HCT116 (cell line): Measurements from ENCODE around the gene MAPK1IP1L. TPM values are rescaled to one million over a fixed set of nuclear protein-coding genes. Genes with fewer than 3 reads are reported as not detected.

Experiments
- ATAC-seq: fragments of 200-7000 bp; cut with Tn5 transposase; 2 replicates; pipeline ENCODE4 v1.9.1; 2020; ENCODE audit warnings: mild to moderate bottlenecking, moderate library complexity
- BruUV-seq: library from RNA; stranded (reverse); fragments of 400-500 nt; replicated peaks from 2 replicates; lab custom pipeline; 2021; lab: Mats Ljungman, UMichigan
- CTCF ChIA-PET: fragments of 300-600 bp; sonication (Branson Sonifier 250); formaldehyde crosslinking; loops from one replicate; lab custom pipeline; 2021; ENCODE audit warnings: antibody characterized with exemption; lab: Charles Lee
- POLR2A ChIA-PET: fragments of 300-600, 350-600 bp; sonication (Branson Sonifier 250); formaldehyde crosslinking; loops from one replicate; lab custom pipeline; 2021; ENCODE audit warnings: antibody characterized with exemption; lab: Charles Lee
- RAD21 ChIA-PET, 2 experiments: fragments of 300-600 bp; sonication (Branson Sonifier 250); formaldehyde crosslinking; loops; one replicate each; lab custom pipeline; 2023; ENCODE audit warnings: low total read pairs in 2 of 2; ENCODE audit not compliant: uncharacterized antibody in 2 of 2, unreplicated experiment in 2 of 2, low non-redundant PET in 1 of 2; lab: Charles Lee
- DNase-seq: peaks from one replicate; pipeline ENCODE4 v3.0.0-alpha.2; 2010; ENCODE audit warnings: low read depth, low spot score
- H2AFZ ChIP-seq: fragments of 200-600 bp; shearing (Covaris generic), sonication (generic); 2 replicates; pipeline ENCODE4 v1.6.1; 2017; ENCODE audit warnings: low read depth, mixed run types, mixed read lengths, antibody characterized with exemption, low read length; ENCODE audit not compliant: poor library complexity, severe bottlenecking
- H3K27ac ChIP-seq: 2 replicates; pipeline ENCODE4 v1.5.1; 2012; ENCODE audit warnings: low read depth, low read length
- H3K27me3 ChIP-seq: fragments of 200-600 bp; sonication (generic); 2 replicates; pipeline ENCODE4 v1.6.1; 2016; ENCODE audit warnings: mixed run types, low read length, mixed read lengths; ENCODE audit not compliant: insufficient read depth
- H3K36me3 ChIP-seq, 2 experiments: fragments of 200-500 bp in 1 of 2; fragments of 200-600 bp in 1 of 2; sonication (Bioruptor generic) in 1 of 2; sonication (generic) in 1 of 2; 2 replicates each; pipeline versions ENCODE4 v1.5.1 to v1.6.1; 2014 to 2016; ENCODE audit warnings: low read length in 2 of 2, inconsistent platforms in 1 of 2, mixed read lengths in 1 of 2, mixed run types in 1 of 2; ENCODE audit not compliant: insufficient read depth in 2 of 2, control insufficient read depth in 1 of 2
- H3K4me1 ChIP-seq, 2 experiments: fragments of 200-600 bp in 1 of 2; sonication (generic) in 1 of 2; 2 replicates each; pipeline versions ENCODE4 v1.5.1 to v1.6.1; 2012 to 2017; ENCODE audit warnings: low read length in 2 of 2, inconsistent platforms in 1 of 2, mild to moderate bottlenecking in 1 of 2, mixed read lengths in 1 of 2, mixed run types in 1 of 2, moderate library complexity in 1 of 2; ENCODE audit not compliant: insufficient read depth in 2 of 2, control insufficient read depth in 1 of 2
- H3K4me2 ChIP-seq: fragments of 200-600 bp; sonication (generic); 2 replicates; pipeline ENCODE4 v1.6.1; 2017; ENCODE audit warnings: mixed run types, low read length, mixed read lengths
- H3K4me3 ChIP-seq, 2 experiments: fragments of 200-600 bp in 1 of 2; sonication (generic) in 1 of 2; replicated peaks in 1 of 2; 2 replicates each; pipeline ENCODE4 v1.5.1; 2011 to 2016; ENCODE audit warnings: low read length in 2 of 2, control low read depth in 1 of 2, low read depth in 1 of 2, mild to moderate bottlenecking in 1 of 2, mixed read lengths in 1 of 2, mixed run types in 1 of 2
- H3K79me2 ChIP-seq: fragments of 200-600 bp; sonication (generic); 2 replicates; pipeline ENCODE4 v1.6.1; 2017; ENCODE audit warnings: mild to moderate bottlenecking, mixed run types, low read length, moderate library complexity, mixed read lengths; ENCODE audit not compliant: insufficient read depth
- H3K9ac ChIP-seq: fragments of 200-600 bp; sonication (generic); 2 replicates; pipeline ENCODE4 v1.6.1; 2016; ENCODE audit warnings: low read length, mixed read lengths
- H3K9me2 ChIP-seq: fragments of 200-600 bp; sonication (generic), shearing (Covaris generic); 2 replicates; pipeline ENCODE4 v1.6.1; 2017; ENCODE audit warnings: mixed run types, mild to moderate bottlenecking, moderate library complexity; ENCODE audit not compliant: insufficient read depth
- H3K9me3 ChIP-seq, 2 experiments: fragments of 200-500 bp in 1 of 2; fragments of 200-600 bp in 1 of 2; sonication (Bioruptor generic) in 1 of 2; sonication (generic) in 1 of 2; 2 replicates each; pipeline ENCODE4 v1.6.1; 2014 to 2017; ENCODE audit warnings: low read length in 2 of 2, mixed read lengths in 2 of 2, inconsistent platforms in 1 of 2, low read depth in 1 of 2, mild to moderate bottlenecking in 1 of 2, mixed run types in 1 of 2, moderate library complexity in 1 of 2; ENCODE audit not compliant: control insufficient read depth in 1 of 2, insufficient read depth in 1 of 2
- H4K20me1 ChIP-seq: fragments of 200-600 bp; sonication (generic), shearing (Covaris generic); 2 replicates; pipeline ENCODE4 v1.6.1; 2017; ENCODE audit warnings: mixed run types, mild to moderate bottlenecking, moderate library complexity; ENCODE audit not compliant: insufficient read depth
- CEBPB ChIP-seq: IDR thresholded peaks from 2 replicates; pipeline ENCODE4 v1.6.1; 2012; ENCODE audit warnings: low read depth
- EGR1 ChIP-seq: IDR thresholded peaks from 2 replicates; pipeline ENCODE4 v1.6.1; 2012; ENCODE audit warnings: low read depth
- ELF1 ChIP-seq: IDR thresholded peaks from 2 replicates; pipeline ENCODE4 v1.6.1; 2012; ENCODE audit warnings: low read depth, borderline replicate concordance
- EZH2 ChIP-seq: fragments of 200-600 bp; sonication (generic); IDR thresholded peaks from 2 replicates; pipeline ENCODE4 v1.6.1; 2017; ENCODE audit warnings: antibody characterized with exemption, mixed run types
- FOSL1 ChIP-seq: IDR thresholded peaks from 2 replicates; pipeline ENCODE4 v1.6.1; 2012; ENCODE audit warnings: low read depth
- JUND ChIP-seq: IDR thresholded peaks from 2 replicates; pipeline ENCODE4 v1.6.1; 2012
- POLR2AphosphoS5 ChIP-seq: IDR thresholded peaks from 2 replicates; pipeline ENCODE4 v1.6.1; 2011; ENCODE audit warnings: mild to moderate bottlenecking, low read depth, low read length, moderate library complexity
- RAD21 ChIP-seq: IDR thresholded peaks from 2 replicates; pipeline ENCODE4 v1.6.1; 2012; ENCODE audit warnings: low read depth, mild to moderate bottlenecking
- SIN3A ChIP-seq: IDR thresholded peaks from 2 replicates; pipeline ENCODE4 v1.6.1; 2012; ENCODE audit warnings: low read depth
- SRF ChIP-seq: IDR thresholded peaks from 2 replicates; pipeline ENCODE4 v1.6.1; 2012; ENCODE audit warnings: low read depth
- TCF7L2 ChIP-seq: IDR thresholded peaks from 2 replicates; pipeline ENCODE4 v1.7.0; 2011; ENCODE audit warnings: borderline replicate concordance, inconsistent platforms; ENCODE audit not compliant: insufficient read depth, insufficient read length; ENCODE audit errors: extremely low read depth
- ZFX ChIP-seq: fragments of 450-650 bp; IDR thresholded peaks from 2 replicates; pipeline ENCODE4 v1.6.1; 2017
- ZNF274 ChIP-seq: fragments of 200-500 bp; sonication (Bioruptor generic); IDR thresholded peaks from 2 replicates; pipeline ENCODE4 v1.6.1; 2014; ENCODE audit warnings: mild to moderate bottlenecking, low read depth, low read length, inconsistent platforms
- intact Hi-C: fragments of 100-400 bp; cut with micrococcal nuclease; formaldehyde crosslinking; loops from 2 replicates; pipeline ENCODE4 v1.10.0; 2022
- total RNA-seq: library from RNA; stranded (reverse); gene quantifications from one replicate; pipeline ENCODE4 v1.2.1, GENCODE V29; 2021; ENCODE audit not compliant: unreplicated experiment
- TF ChIP-seq, protein P1 (sequence below), 3 experiments: fragments of 200-600 bp in 1 of 3; sonication (generic) in 1 of 3; IDR thresholded peaks in 2 of 3; conservative IDR thresholded peaks in 1 of 3; 2 replicates each; pipeline ENCODE4 v1.5.1; 2012 to 2017; ENCODE audit warnings: low read depth in 2 of 3, low read length in 2 of 3, antibody characterized with exemption in 1 of 3, borderline replicate concordance in 1 of 3, control low read depth in 1 of 3, mild to moderate bottlenecking in 1 of 3, mixed read lengths in 1 of 3, mixed run types in 1 of 3, moderate library complexity in 1 of 3; ENCODE audit not compliant: insufficient read depth in 1 of 3
- TF ChIP-seq, protein P2 (sequence below): IDR thresholded peaks from 2 replicates; pipeline ENCODE4 v1.6.1; 2012
- TF ChIP-seq, protein P3 (sequence below): IDR thresholded peaks from 2 replicates; pipeline ENCODE4 v1.6.1; 2011; ENCODE audit warnings: mild to moderate bottlenecking, low read length, moderate library complexity; ENCODE audit not compliant: insufficient replicate concordance; ENCODE audit errors: extremely low read depth
- TF ChIP-seq, protein P4 (sequence below): IDR thresholded peaks from 2 replicates; pipeline ENCODE4 v1.6.1; 2012

MAPK1IP1L gene
- total RNA-seq, 1 experiment from 2014 or later: 101 TPM

DNA sequence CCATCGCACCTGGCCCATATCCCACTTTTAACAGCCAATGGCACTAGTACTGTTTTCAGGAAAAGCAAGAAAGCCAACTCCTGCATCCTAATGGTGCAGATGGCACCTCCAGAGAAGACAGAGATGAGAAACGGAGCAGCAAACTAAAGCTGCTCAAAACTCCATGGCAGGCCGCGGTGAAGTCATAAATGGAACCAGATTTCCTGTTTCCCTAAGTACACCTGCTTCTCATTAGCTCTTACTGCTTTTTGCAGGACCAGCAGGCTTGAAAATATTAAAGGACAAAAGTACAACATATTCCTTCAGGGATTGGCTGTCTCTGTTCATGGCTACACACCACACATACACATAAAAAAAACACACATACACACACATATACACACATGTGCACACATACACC lies 40.9 kb downstream of the MAPK1IP1L start (continued):
- TF ChIP-seq, protein P1, sequence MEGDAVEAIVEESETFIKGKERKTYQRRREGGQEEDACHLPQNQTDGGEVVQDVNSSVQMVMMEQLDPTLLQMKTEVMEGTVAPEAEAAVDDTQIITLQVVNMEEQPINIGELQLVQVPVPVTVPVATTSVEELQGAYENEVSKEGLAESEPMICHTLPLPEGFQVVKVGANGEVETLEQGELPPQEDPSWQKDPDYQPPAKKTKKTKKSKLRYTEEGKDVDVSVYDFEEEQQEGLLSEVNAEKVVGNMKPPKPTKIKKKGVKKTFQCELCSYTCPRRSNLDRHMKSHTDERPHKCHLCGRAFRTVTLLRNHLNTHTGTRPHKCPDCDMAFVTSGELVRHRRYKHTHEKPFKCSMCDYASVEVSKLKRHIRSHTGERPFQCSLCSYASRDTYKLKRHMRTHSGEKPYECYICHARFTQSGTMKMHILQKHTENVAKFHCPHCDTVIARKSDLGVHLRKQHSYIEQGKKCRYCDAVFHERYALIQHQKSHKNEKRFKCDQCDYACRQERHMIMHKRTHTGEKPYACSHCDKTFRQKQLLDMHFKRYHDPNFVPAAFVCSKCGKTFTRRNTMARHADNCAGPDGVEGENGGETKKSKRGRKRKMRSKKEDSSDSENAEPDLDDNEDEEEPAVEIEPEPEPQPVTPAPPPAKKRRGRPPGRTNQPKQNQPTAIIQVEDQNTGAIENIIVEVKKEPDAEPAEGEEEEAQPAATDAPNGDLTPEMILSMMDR (IDR thresholded peaks at IDR 0.05 in 2 of 3, conservative IDR thresholded peaks at IDR 0.05 in 1 of 3; ENCODE audit: borderline replicate concordance in 1 of 3, insufficient read depth in 1 of 3, low read depth in 2 of 3, low read length in 2 of 3): no peak
- no peak for TF ChIP-seq JUND
- TF ChIP-seq, all 23 proteins: peak for 0

DNA sequence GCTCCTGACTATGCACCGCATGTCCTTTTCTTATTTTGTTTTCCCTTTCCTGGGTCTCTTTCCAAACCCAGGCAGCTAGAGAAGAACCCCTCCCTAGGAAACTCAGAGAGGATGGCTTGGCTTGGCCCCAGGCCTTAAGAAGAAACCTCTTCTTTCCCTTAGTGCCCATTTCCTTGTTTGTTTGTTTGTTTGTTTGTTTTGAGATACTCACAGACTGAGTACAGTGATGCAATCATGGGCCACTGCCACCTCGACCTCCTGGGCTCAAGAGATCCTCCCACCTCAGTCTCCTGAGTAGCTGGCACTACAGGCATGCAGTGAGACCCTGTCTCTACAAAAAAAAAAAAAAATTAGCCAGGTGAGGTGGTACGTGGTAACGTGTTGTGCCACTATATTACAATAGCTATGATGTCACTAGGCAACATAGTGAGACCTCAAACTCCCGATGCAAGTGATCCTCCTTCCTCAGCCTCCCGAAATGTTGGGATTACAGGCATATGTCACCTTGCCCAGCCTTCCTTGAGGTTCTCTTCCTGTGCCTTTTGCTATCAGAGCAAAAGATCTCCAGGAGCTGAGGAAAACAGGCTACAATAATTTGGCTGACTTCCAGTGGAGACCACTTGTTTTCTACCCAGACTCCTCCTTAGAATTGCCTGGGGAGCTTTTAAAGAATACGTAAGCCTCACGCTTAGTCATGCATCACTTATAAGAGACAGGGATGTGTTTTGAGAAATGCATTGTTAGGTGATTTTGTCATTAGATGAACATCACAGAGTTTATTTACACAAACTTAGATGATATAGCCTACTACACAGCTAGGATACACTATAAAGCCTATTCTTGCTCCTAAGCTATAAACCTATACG lies 43.1 kb downstream of the MAPK1IP1L start:
- Histone ChIP-seq H3K4me2 (no peak overlapping the region), H3K36me3 (no peaks in the 10 kb centered on the region), H3K27me3 (no peaks in the 10 kb centered on the region), H3K9me2 (no peaks in the 10 kb centered on the region), H3K9me3 (no peaks in the 10 kb centered on the region), H2AFZ (no peak overlapping the region), H3K79me2 (no peaks in the 10 kb centered on the region), H3K4me1 (peaks cover 3 to 19% of the 10 kb centered on the region in 2 experiments; a peak in 2 of 4 replicates), H3K9ac (no peak overlapping the region), H3K27ac (no peak overlapping the region), H4K20me1 (no peaks in the 10 kb centered on the region), H3K4me3 (no peak overlapping the region)
- no peak for DNase-seq
- intact Hi-C loops: no loop called here
- no peak for ATAC-seq
- POLR2A ChIA-PET: interaction anchor here (0.9 to 1.2 kb wide), 2 partner anchors 8 to 14 kb away, joined by 3 to 4 read pairs; no protein-coding TSS in a partner anchor
- TF ChIP-seq, protein P2, sequence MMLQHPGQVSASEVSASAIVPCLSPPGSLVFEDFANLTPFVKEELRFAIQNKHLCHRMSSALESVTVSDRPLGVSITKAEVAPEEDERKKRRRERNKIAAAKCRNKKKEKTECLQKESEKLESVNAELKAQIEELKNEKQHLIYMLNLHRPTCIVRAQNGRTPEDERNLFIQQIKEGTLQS: no peak
- TF ChIP-seq, protein P1 (IDR thresholded peaks at IDR 0.05 in 2 of 3, conservative IDR thresholded peaks at IDR 0.05 in 1 of 3; ENCODE audit: borderline replicate concordance in 1 of 3, insufficient read depth in 1 of 3, low read depth in 2 of 3, low read length in 2 of 3): no peak
- TF ChIP-seq ELF1: no peak
- no peak for TF ChIP-seq SRF
- no peak for TF ChIP-seq POLR2AphosphoS5
- no peak for TF ChIP-seq RAD21
- no peak for TF ChIP-seq ZNF274
- TF ChIP-seq ZFX: no peak
- no peak for TF ChIP-seq JUND
- TF ChIP-seq EZH2: no peak
- TF ChIP-seq TCF7L2: no peak
- TF ChIP-seq, protein P3, sequence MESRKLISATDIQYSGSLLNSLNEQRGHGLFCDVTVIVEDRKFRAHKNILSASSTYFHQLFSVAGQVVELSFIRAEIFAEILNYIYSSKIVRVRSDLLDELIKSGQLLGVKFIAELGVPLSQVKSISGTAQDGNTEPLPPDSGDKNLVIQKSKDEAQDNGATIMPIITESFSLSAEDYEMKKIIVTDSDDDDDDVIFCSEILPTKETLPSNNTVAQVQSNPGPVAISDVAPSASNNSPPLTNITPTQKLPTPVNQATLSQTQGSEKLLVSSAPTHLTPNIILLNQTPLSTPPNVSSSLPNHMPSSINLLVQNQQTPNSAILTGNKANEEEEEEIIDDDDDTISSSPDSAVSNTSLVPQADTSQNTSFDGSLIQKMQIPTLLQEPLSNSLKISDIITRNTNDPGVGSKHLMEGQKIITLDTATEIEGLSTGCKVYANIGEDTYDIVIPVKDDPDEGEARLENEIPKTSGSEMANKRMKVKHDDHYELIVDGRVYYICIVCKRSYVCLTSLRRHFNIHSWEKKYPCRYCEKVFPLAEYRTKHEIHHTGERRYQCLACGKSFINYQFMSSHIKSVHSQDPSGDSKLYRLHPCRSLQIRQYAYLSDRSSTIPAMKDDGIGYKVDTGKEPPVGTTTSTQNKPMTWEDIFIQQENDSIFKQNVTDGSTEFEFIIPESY: no peak
- TF ChIP-seq SIN3A: no peak
- no peak for TF ChIP-seq CEBPB
- no peak for TF ChIP-seq EGR1
- TF ChIP-seq, protein P4, sequence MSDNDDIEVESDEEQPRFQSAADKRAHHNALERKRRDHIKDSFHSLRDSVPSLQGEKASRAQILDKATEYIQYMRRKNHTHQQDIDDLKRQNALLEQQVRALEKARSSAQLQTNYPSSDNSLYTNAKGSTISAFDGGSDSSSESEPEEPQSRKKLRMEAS: no peak
- TF ChIP-seq FOSL1: no peak
- RAD21 ChIA-PET: interaction anchor here in 1 of 2 experiments (1.6 kb wide), 1 partner anchor 65 kb away, joined by 3 read pairs; no protein-coding TSS in a partner anchor
- CTCF ChIA-PET: interaction anchor here (0.6 kb wide), 1 partner anchor 18 kb away, joined by 3 read pairs; no protein-coding TSS in a partner anchor
- no TSS peak for BruUV-seq
